Osteocyte (in vitro differentiated cells): ENCODE results near the gene TOPAZ1. TPM values are rescaled to one million over a fixed set of nuclear protein-coding genes. Genes with fewer than 3 reads are reported as not detected.

Source experiments
- DNase-seq: peaks from one replicate; pipeline ENCODE4 v3.0.0; 2021; ENCODE audit warnings: mixed read lengths; ENCODE audit not compliant: unreplicated experiment; ENCODE audit errors: extremely low spot score
- H3K27ac Mint-ChIP-seq: one replicate; pipeline ENCODE4 v1.8.0; 2021; ENCODE audit warnings: mild to moderate bottlenecking, mixed read lengths; ENCODE audit not compliant: unreplicated experiment
- H3K27me3 Mint-ChIP-seq: one replicate; pipeline ENCODE4 v1.8.0; 2021; ENCODE audit warnings: mixed read lengths; ENCODE audit not compliant: unreplicated experiment
- H3K36me3 Mint-ChIP-seq: one replicate; pipeline ENCODE4 v1.8.0; 2021; ENCODE audit warnings: mixed read lengths; ENCODE audit not compliant: unreplicated experiment
- H3K4me1 Mint-ChIP-seq: one replicate; pipeline ENCODE4 v1.8.0; 2021; ENCODE audit warnings: mixed read lengths; ENCODE audit not compliant: unreplicated experiment
- H3K4me3 Mint-ChIP-seq: one replicate; pipeline ENCODE4 v1.8.0; 2021; ENCODE audit warnings: mild to moderate bottlenecking, moderate library complexity, mixed read lengths; ENCODE audit not compliant: unreplicated experiment
- H3K9me3 Mint-ChIP-seq: one replicate; pipeline ENCODE4 v1.8.0; 2021; ENCODE audit warnings: mixed read lengths; ENCODE audit not compliant: unreplicated experiment
- CTCF ChIP-seq: fragments of 200-600 bp; sonication (generic); IDR thresholded peaks from 2 replicates; pipeline ENCODE4 v1.5.0; 2021; ENCODE audit warnings: antibody characterized with exemption, mild to moderate bottlenecking, moderate library complexity
- total RNA-seq: library from RNA; stranded (reverse); gene quantifications from 2 replicates; pipeline ENCODE4 v1.2.1, GENCODE V29; 2021

Gene TOPAZ1
- total RNA-seq, 1 donor from 2014 or later, result not detected

GRCh38 chr3:44348993-44349392, 107.3 kb downstream of the TOPAZ1 start:
- Mint-ChIP-seq H3K4me3 (no peak overlapping the region), H3K9me3 (peaks cover 8% of the 10 kb centered on the region), H3K4me1 (peaks cover 5% of the 10 kb centered on the region)

GRCh38 chr3:44353355-44353924, 111.8 kb downstream of the TOPAZ1 start:
- DNase-seq, result no peak
- no peak overlapping the region for H3K27ac Mint-ChIP-seq
- TF ChIP-seq CTCF, result no peak
- H3K9me3 Mint-ChIP-seq, result peaks cover 11% of the 10 kb centered on the region
- peaks cover 27% of the 10 kb centered on the region for H3K4me1 Mint-ChIP-seq
- no peak overlapping the region for H3K4me3 Mint-ChIP-seq
- H3K36me3 Mint-ChIP-seq, result peaks cover 13% of the 10 kb centered on the region
- H3K27me3 Mint-ChIP-seq, result no peaks in the 10 kb centered on the region

More at GRCh38 chr3:44348993-44349392, 107.3 kb downstream of the TOPAZ1 start:
- no peak for TF ChIP-seq CTCF
- Mint-ChIP-seq H3K27me3 (no peaks in the 10 kb centered on the region), H3K36me3 (peaks cover 5% of the 10 kb centered on the region), H3K27ac (peak overlapping the region; percentile 28)
- DNase-seq, result no peak

- Mint-ChIP-seq H3K4me3 (no peak overlapping the region), H3K9me3 (peaks cover 11% of the 10 kb centered on the region), H3K36me3 (peaks cover 19% of the 10 kb centered on the region), H3K27ac (peak overlapping the region; percentile 67), H3K27me3 (no peaks in the 10 kb centered on the region), H3K4me1 (peaks cover 33% of the 10 kb centered on the region)
- no peak for TF ChIP-seq CTCF
- no peak for DNase-seq
Measured at GRCh38 chr3:44355362-44356033, 113.8 kb downstream of the TOPAZ1 start.

GRCh38 chr3:44359146-44359751, 117.6 kb downstream of the TOPAZ1 start:
- no peak for DNase-seq
- H3K27me3 Mint-ChIP-seq, result no peaks in the 10 kb centered on the region
- peaks cover 33% of the 10 kb centered on the region for H3K4me1 Mint-ChIP-seq
- peaks cover 21% of the 10 kb centered on the region for H3K36me3 Mint-ChIP-seq
- TF ChIP-seq CTCF, result no peak
- H3K27ac Mint-ChIP-seq, result no peak overlapping the region
- no peak overlapping the region for H3K4me3 Mint-ChIP-seq
- H3K9me3 Mint-ChIP-seq, result peaks cover under 1% of the 10 kb centered on the region

- Mint-ChIP-seq H3K4me1 (peaks cover 11% of the 10 kb centered on the region), H3K27me3 (no peaks in the 10 kb centered on the region), H3K9me3 (no peaks in the 10 kb centered on the region), H3K36me3 (peaks cover 30% of the 10 kb centered on the region), H3K4me3 (no peak overlapping the region), H3K27ac (no peak overlapping the region)
- TF ChIP-seq CTCF, result no peak
- DNase-seq, result no peak
Measured at GRCh38 chr3:44363591-44363990, 121.9 kb downstream of the TOPAZ1 start.
